Dendritic cell treated with granulocyte-macrophage colony-stimulating factor and Interleukin-4, amounts not matched to agents 40 ng/mL and 50 ng/mL, for 4 days (primary cell): Measurements from ENCODE around the gene PACRG.

ENCODE experiments used
- H3K27ac Mint-ChIP-seq: one replicate; pipeline ENCODE4 v1.8.0; 2022; ENCODE audit warnings: mild to moderate bottlenecking, mixed read lengths
- H3K27me3 Mint-ChIP-seq: one replicate; pipeline ENCODE4 v1.8.0; 2022; ENCODE audit warnings: mild to moderate bottlenecking, mixed read lengths
- H3K36me3 Mint-ChIP-seq: one replicate; pipeline ENCODE4 v1.8.0; 2022; ENCODE audit warnings: low read depth, mixed read lengths
- H3K4me1 Mint-ChIP-seq: one replicate; pipeline ENCODE4 v1.8.0; 2022; ENCODE audit warnings: low read depth, mixed read lengths
- H3K4me3 Mint-ChIP-seq: one replicate; pipeline ENCODE4 v1.8.0; 2022; ENCODE audit warnings: mild to moderate bottlenecking, moderate library complexity, mixed read lengths
- H3K9me3 Mint-ChIP-seq: one replicate; pipeline ENCODE4 v1.8.0; 2022; ENCODE audit warnings: mixed read lengths
- intact Hi-C: fragments of 100-400 bp; cut with micrococcal nuclease; formaldehyde crosslinking; loops from one replicate; pipeline ENCODE4 v1.15.0; 2022

PACRG gene

DNA sequence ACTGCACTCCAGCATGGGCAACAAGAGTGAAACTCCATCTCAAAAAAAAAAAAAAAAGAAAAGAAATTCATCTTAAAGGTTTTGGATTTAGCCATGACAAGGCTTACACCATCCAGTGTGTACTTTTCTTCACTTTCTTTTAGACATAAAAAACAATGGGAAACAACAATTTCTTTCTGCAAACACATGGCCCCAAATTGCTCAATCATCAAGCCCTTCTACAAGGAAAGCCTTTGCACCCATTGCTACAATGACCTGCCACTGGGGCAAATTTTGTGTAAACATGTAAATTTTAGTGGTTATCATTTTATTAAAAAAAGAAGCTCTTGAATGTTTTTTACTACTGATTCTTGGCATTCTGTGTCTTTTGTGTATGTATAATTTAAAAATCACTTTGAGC is 554.9 kb downstream of the PACRG start:
- Mint-ChIP-seq H3K27ac (no peak overlapping the region), H3K9me3 (no peaks in the 10 kb centered on the region), H3K4me1 (no peaks in the 10 kb centered on the region), H3K27me3 (peaks cover 7% of the 10 kb centered on the region), H3K4me3 (no peak overlapping the region), H3K36me3 (no peaks in the 10 kb centered on the region)
- intact Hi-C loops: no loop called here

DNA sequence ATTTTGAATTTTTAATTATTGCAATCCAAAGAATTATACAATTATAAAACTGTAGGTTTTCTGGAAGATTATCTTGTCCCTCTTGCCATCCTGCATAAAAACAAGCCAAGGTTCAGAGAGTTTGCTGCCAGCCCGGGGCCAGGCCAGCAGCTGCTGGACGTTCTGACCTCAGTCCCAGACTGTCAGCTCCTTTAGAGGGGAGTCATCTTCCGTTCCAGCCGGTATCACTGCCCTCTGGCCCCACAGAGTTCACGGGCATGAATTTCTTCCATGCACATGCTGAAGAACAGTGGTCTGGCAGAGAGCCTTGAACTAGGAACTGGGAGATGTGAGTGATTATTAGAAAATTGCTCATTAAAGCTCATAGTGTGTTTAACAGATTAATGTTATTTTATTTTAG is 556.4 kb downstream of the PACRG start:
- intact Hi-C loops: no loop called here
- no peaks in the 10 kb centered on the region for H3K36me3 Mint-ChIP-seq
- no peak overlapping the region for H3K27ac Mint-ChIP-seq
- no peak overlapping the region for H3K4me3 Mint-ChIP-seq
- no peaks in the 10 kb centered on the region for H3K4me1 Mint-ChIP-seq
- H3K27me3 Mint-ChIP-seq: peaks cover 10% of the 10 kb centered on the region
- H3K9me3 Mint-ChIP-seq: no peaks in the 10 kb centered on the region

DNA sequence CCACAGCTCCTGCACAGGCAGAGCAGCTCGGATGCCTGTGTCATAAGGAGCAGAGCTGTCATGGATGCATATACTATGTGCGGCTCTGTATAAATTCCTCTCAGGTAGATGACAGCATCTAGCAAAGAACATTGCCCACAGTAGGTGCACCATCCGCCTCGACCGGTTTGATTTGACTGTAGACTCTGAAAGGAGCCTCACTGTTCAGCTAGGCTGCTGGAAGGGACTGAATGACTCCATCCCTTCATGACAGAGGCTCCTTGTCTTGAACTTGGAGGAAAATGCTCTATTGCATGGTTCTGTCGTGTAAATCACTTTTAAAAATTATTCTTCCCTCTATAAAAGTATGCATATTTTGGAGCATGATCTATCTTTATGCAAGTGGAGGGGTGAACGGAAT is 557.9 kb downstream of the PACRG start:
- no peak overlapping the region for H3K4me3 Mint-ChIP-seq
- H3K36me3 Mint-ChIP-seq: no peaks in the 10 kb centered on the region
- intact Hi-C loops: no loop called here
- no peaks in the 10 kb centered on the region for H3K4me1 Mint-ChIP-seq
- H3K27ac Mint-ChIP-seq: no peak overlapping the region
- peaks cover 6% of the 10 kb centered on the region for H3K27me3 Mint-ChIP-seq
- no peaks in the 10 kb centered on the region for H3K9me3 Mint-ChIP-seq

GRCh38 chr6:163287626-163288025 is 559.9 kb downstream of the PACRG start:
- Mint-ChIP-seq H3K4me3 (no peak overlapping the region), H3K36me3 (no peaks in the 10 kb centered on the region), H3K4me1 (no peaks in the 10 kb centered on the region), H3K9me3 (no peaks in the 10 kb centered on the region), H3K27ac (no peak overlapping the region), H3K27me3 (peaks cover 4% of the 10 kb centered on the region)
- intact Hi-C loops: no loop called here

GRCh38 chr6:163288066-163288465 is 560.3 kb downstream of the PACRG start:
- H3K27ac Mint-ChIP-seq: no peak overlapping the region
- H3K36me3 Mint-ChIP-seq: no peaks in the 10 kb centered on the region
- intact Hi-C loops: no loop called here
- no peaks in the 10 kb centered on the region for H3K4me1 Mint-ChIP-seq
- peaks cover 4% of the 10 kb centered on the region for H3K27me3 Mint-ChIP-seq
- no peak overlapping the region for H3K4me3 Mint-ChIP-seq
- H3K9me3 Mint-ChIP-seq: no peaks in the 10 kb centered on the region

- H3K27me3 Mint-ChIP-seq: peaks cover 4% of the 10 kb centered on the region
These were observed 561.1 kb downstream of the PACRG start for GRCh38 chr6:163288915-163289314.

GRCh38 chr6:163289447-163289846 is 561.7 kb downstream of the PACRG start:
- Mint-ChIP-seq H3K4me1 (no peaks in the 10 kb centered on the region), H3K4me3 (no peak overlapping the region), H3K36me3 (no peaks in the 10 kb centered on the region), H3K9me3 (no peaks in the 10 kb centered on the region), H3K27ac (no peak overlapping the region), H3K27me3 (peaks cover 4% of the 10 kb centered on the region)
- intact Hi-C loops: no loop called here

More at GRCh38 chr6:163288915-163289314, 561.1 kb downstream of the PACRG start:
- no peak overlapping the region for H3K4me3 Mint-ChIP-seq
- no peaks in the 10 kb centered on the region for H3K4me1 Mint-ChIP-seq
- no peaks in the 10 kb centered on the region for H3K9me3 Mint-ChIP-seq
- no peaks in the 10 kb centered on the region for H3K36me3 Mint-ChIP-seq
- no peak overlapping the region for H3K27ac Mint-ChIP-seq
- intact Hi-C loops: no loop called here

DNA sequence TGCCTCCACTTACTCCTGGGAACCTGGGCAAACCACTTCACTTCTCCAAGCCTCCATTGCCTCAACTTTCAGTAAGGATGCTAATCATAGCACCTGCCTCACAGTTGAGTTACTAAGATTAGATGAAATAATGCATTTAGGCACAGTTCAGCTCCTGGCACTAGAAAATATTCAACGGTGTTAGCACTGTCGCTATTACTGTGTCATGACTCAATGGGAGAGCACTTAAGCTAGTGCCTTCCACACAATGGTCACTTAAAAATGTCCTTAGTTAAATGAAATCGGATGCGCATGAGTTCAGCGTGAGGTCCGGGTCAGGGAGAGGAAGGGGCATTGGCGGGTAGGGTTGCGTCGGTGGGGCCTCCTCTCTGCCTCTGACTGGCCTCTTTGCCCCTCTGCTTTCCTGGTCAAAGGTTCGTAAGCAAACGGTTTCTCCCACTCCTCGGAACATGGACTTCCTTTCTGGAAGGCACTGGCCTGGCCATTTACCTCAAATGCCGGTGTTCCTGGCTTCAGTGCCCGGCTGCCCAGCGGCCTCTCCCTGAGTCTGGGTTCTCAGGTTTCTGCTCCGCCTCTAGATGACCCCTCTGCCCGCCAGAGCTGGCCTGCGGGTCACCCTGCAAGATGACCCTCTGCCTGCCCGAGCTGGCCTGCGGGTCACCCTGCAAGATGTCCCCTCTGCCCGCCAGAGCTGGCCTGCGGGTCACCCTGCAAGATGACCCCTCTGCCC is 562.9 kb downstream of the PACRG start:
- Mint-ChIP-seq H3K9me3 (no peaks in the 10 kb centered on the region), H3K27ac (no peak overlapping the region), H3K27me3 (peaks cover 4% of the 10 kb centered on the region), H3K4me1 (no peaks in the 10 kb centered on the region), H3K36me3 (no peaks in the 10 kb centered on the region), H3K4me3 (no peak overlapping the region)
- intact Hi-C loops: no loop called here

DNA sequence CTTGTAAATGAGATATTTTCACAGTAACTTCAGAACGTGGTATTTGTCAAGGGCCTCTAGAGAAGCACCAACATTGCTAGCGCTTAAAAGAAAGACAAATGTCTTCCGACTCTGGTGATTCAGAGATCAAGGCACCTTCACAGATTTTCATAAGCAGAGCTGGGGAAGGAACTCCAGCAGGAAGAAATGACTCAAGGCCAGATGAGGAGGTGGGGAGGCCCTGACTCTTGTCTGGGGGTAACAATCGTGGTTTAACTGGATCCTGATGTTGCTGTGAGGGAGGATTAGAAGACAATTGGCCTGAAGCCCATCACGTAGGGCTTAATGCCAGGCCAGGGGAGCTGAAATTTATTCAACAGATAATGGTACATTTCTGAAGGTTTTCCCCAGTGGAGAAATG is 563.8 kb downstream of the PACRG start:
- H3K4me1 Mint-ChIP-seq: no peaks in the 10 kb centered on the region
- H3K36me3 Mint-ChIP-seq: no peaks in the 10 kb centered on the region
- intact Hi-C loops: no loop called here
- no peak overlapping the region for H3K27ac Mint-ChIP-seq
- H3K27me3 Mint-ChIP-seq: peaks cover 4% of the 10 kb centered on the region
- no peaks in the 10 kb centered on the region for H3K9me3 Mint-ChIP-seq
- no peak overlapping the region for H3K4me3 Mint-ChIP-seq

DNA sequence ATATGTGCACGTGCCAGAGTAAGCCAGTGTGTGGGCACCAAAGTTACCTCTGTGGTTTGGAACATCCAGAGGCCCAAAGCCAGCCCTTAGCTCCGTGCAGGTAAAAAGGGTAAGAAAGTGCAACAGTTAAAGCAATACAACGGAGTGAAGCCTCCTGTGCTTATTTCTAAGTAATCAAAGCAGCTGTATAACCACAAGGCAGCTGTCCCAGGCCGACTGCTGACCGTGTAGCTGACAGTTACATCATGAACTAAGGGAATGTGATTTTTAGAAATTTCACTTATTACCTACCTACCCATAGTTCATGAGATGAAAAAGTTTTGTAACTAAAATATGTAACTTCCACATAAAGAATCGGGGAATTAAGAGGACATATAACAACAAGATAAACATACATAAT is 565.5 kb downstream of the PACRG start:
- no peak overlapping the region for H3K27ac Mint-ChIP-seq
- H3K9me3 Mint-ChIP-seq: no peaks in the 10 kb centered on the region
- intact Hi-C loops: no loop called here
- peaks cover 4% of the 10 kb centered on the region for H3K27me3 Mint-ChIP-seq
- H3K4me1 Mint-ChIP-seq: no peaks in the 10 kb centered on the region
- H3K4me3 Mint-ChIP-seq: no peak overlapping the region
- no peaks in the 10 kb centered on the region for H3K36me3 Mint-ChIP-seq

- no peak overlapping the region for H3K27ac Mint-ChIP-seq
- H3K27me3 Mint-ChIP-seq: peaks cover 1% of the 10 kb centered on the region
- H3K4me3 Mint-ChIP-seq: no peak overlapping the region
- intact Hi-C loops: no loop called here
- H3K4me1 Mint-ChIP-seq: no peaks in the 10 kb centered on the region
- H3K9me3 Mint-ChIP-seq: no peaks in the 10 kb centered on the region
- H3K36me3 Mint-ChIP-seq: no peaks in the 10 kb centered on the region
These were observed 567.0 kb downstream of the PACRG start for GRCh38 chr6:163294734-163295133.

GRCh38 chr6:163296835-163297519 is 569.2 kb downstream of the PACRG start:
- Mint-ChIP-seq H3K4me1 (no peaks in the 10 kb centered on the region), H3K27ac (no peak overlapping the region), H3K9me3 (no peaks in the 10 kb centered on the region), H3K4me3 (no peak overlapping the region), H3K27me3 (no peaks in the 10 kb centered on the region), H3K36me3 (no peaks in the 10 kb centered on the region)
- intact Hi-C loops: no loop called here

DNA sequence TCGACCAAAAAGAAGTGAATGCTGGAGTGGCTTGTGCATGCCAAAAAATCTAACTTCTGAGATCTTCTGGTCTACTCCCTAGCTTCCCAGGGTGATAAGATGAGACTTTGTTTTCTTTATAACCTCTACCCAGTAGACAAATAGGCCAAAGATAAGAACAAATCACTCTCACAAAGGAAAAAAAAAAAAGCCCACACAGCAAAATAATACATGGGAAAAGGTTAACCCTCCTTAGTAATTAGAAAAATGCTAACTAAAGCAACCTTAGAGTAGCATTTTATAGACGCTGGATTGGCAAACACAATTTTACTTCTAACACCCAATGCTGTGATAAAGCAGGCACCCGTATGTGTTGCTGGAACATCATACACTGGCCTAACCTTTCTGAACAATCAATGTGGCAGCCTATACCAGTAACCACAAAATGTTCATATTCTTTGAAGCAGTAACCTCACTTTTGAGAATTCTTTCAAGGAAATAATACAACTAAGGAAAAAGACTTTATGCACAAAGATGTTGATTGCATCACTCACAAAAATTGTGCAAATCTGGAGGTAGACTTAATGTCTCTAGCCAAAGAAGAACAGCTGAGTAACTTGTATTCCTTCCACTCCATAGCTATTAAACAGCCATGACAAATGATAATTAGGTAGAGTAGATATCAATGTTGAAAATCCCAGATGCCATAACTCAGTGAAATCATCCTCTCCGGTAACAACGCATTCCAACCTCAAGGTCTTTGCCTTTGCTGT is 570.5 kb downstream of the PACRG start:
- intact Hi-C loops: no loop called here
- H3K4me1 Mint-ChIP-seq: no peaks in the 10 kb centered on the region
- H3K4me3 Mint-ChIP-seq: no peak overlapping the region
- no peak overlapping the region for H3K27ac Mint-ChIP-seq
- H3K36me3 Mint-ChIP-seq: no peaks in the 10 kb centered on the region
- H3K9me3 Mint-ChIP-seq: no peaks in the 10 kb centered on the region
- peaks cover 2% of the 10 kb centered on the region for H3K27me3 Mint-ChIP-seq

DNA sequence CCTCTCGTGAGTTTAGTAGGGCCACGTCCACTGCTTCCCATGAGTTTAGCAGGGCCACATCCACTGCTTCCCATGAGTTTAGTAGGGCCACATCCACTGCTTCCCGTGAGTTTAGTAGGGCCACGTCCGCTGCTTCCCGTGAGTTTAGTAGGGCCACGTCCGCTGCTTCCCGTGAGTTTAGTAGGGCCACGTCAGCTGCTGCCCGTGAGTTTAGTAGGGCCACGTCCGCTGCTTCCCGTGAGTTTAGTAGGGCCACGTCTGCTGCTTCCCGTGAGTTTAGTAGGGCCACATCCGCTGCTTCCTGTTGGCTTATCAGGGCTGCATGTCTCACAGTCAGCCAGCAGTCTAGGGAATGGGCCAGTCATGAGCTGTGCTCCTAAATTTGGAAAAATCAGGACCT is 573.1 kb downstream of the PACRG start:
- H3K4me3 Mint-ChIP-seq: no peak overlapping the region
- H3K36me3 Mint-ChIP-seq: no peaks in the 10 kb centered on the region
- intact Hi-C loops: no loop called here
- H3K9me3 Mint-ChIP-seq: no peaks in the 10 kb centered on the region
- H3K27me3 Mint-ChIP-seq: peaks cover 3% of the 10 kb centered on the region
- H3K4me1 Mint-ChIP-seq: no peaks in the 10 kb centered on the region
- no peak overlapping the region for H3K27ac Mint-ChIP-seq
